Measurements from ENCODE around the gene PKIB.
A peak's percentile ranks its signal among the peaks of the same experiment; 100 is the strongest.
"Not testable (repeated sequence)": the region's sequence is repeated elsewhere in the genome, so short reads cannot be mapped to it uniquely, and the experiment has no call there.

PKIB gene

GRCh38 chr6:122609881-122610689 is at the start of gene PKIB:
PKIB (plus strand) TSS chr6:122610405; CDS start chr6:122717795, 107,390 bp downstream.
- peak; percentile 12 for DNase-seq

- no peak for DNase-seq
Observed at GRCh38 chr6:122563364-122564052, 46.7 kb upstream of the PKIB start.

GRCh38 chr6:122564230-122564629 is 46.0 kb upstream of the PKIB start:
- DNase-seq = no peak

- no peak for DNase-seq
Observed at GRCh38 chr6:122565708-122566107, 44.5 kb upstream of the PKIB start.

GRCh38 chr6:122567034-122567433 is 43.2 kb upstream of the PKIB start:
- no peak for DNase-seq

- no peak for DNase-seq
Observed at GRCh38 chr6:122568350-122568749, 41.9 kb upstream of the PKIB start.

GRCh38 chr6:122568797-122569221 is 41.4 kb upstream of the PKIB start:
- DNase-seq = no peak

- DNase-seq = no peak
Observed at GRCh38 chr6:122569230-122569771, 40.9 kb upstream of the PKIB start.

GRCh38 chr6:122571888-122572287 is 38.3 kb upstream of the PKIB start:
- DNase-seq = no peak

- DNase-seq = no peak
Observed at GRCh38 chr6:122576888-122577287, 33.3 kb upstream of the PKIB start.

- DNase-seq = no peak
Observed at GRCh38 chr6:122578961-122579360, 31.2 kb upstream of the PKIB start.

- DNase-seq = no peak
Observed at GRCh38 chr6:122580737-122581136, 29.5 kb upstream of the PKIB start.

- DNase-seq = no peak
Observed at GRCh38 chr6:122589115-122589514, 21.1 kb upstream of the PKIB start.

- DNase-seq = not testable (repeated sequence)
Observed at GRCh38 chr6:122598295-122598694, 11.9 kb upstream of the PKIB start.

GRCh38 chr6:122604676-122605075 is 5.5 kb upstream of the PKIB start:
- no peak for DNase-seq

- DNase-seq = no peak
Observed at GRCh38 chr6:122610690-122611455, 668 bp downstream of the PKIB start.

GRCh38 chr6:122612838-122613237 is 2.6 kb downstream of the PKIB start:
- no peak for DNase-seq

- DNase-seq = no peak
Observed at GRCh38 chr6:122614303-122614702, 4.1 kb downstream of the PKIB start.

GRCh38 chr6:122615409-122615808 is 5.2 kb downstream of the PKIB start:
- no peak for DNase-seq

GRCh38 chr6:122616877-122617276 is 6.7 kb downstream of the PKIB start:
- DNase-seq = no peak

- no peak for DNase-seq
Observed at GRCh38 chr6:122619309-122619708, 9.1 kb downstream of the PKIB start.

GRCh38 chr6:122620428-122620827 is 10.2 kb downstream of the PKIB start:
- no peak for DNase-seq

- DNase-seq = no peak
Observed at GRCh38 chr6:122620902-122621301, 10.7 kb downstream of the PKIB start.

Measured in activated gamma-delta T cell treated with Interleukin-2 at 50 U/mL for 16 hours (primary cell).